HepG2 (cell line): ENCODE data around the gene PDE3A. TPM values are rescaled to one million over a fixed set of nuclear protein-coding genes. Genes with fewer than 3 reads are reported as not detected.
A peak's percentile ranks its signal among the peaks of the same experiment; 100 is the strongest.

ENCODE experiments used
- ATAC-seq: fragments of 200-7000 bp; cut with Tn5 transposase; 3 replicates; pipeline ENCODE4 v1.9.1; 2020; ENCODE audit warnings: mild to moderate bottlenecking, moderate library complexity
- BruUV-seq: library from RNA; stranded (reverse); fragments of 400-500 nt; replicated peaks from 2 replicates; lab custom pipeline; 2021; lab: Mats Ljungman, UMichigan
- CTCF ChIA-PET: fragments of 300-600 bp; formaldehyde crosslinking; extraction: SDS; loops from one replicate; lab custom pipeline; 2021; ENCODE audit warnings: low total read pairs, inconsistent platforms, low intra/inter-chr PET ratio; lab: Yijun Ruan, JAX
- POLR2A ChIA-PET: fragments of 350-600 bp; sonication (Branson Sonifier 250); formaldehyde crosslinking; loops from one replicate; lab custom pipeline; 2020; ENCODE audit warnings: antibody characterized with exemption, inconsistent platforms; lab: Yijun Ruan, JAX
- DNase-seq: peaks from one replicate; pipeline ENCODE4 v3.0.0-alpha.2; 2015; ENCODE audit warnings: low spot score
- FAIRE-seq: peaks from 3 replicates; lab custom pipeline; 2011; peaks lifted over from hg19 to GRCh38; lab: Jason Lieb, UNC
- H2AFZ ChIP-seq: one replicate; pipeline ENCODE4 v1.6.1; 2011; ENCODE audit warnings: low read length, inconsistent platforms
- H3K27ac ChIP-seq: fragments of 300-600 bp; 3 replicates; pipeline ENCODE4 v1.8.0; 2011; ENCODE audit warnings: mixed run types, mild to moderate bottlenecking, mixed read lengths, low read length, inconsistent platforms; ENCODE audit not compliant: insufficient read depth; ENCODE audit errors: extremely low read length
- H3K27me3 ChIP-seq, 2 experiments: fragments of 200-600 bp in 1 of 2; 2 replicates in 1 of 2; 3 replicates in 1 of 2; pipeline versions ENCODE4 v1.6.0 to v1.8.0; 2011; ENCODE audit warnings: low read length in 2 of 2, mild to moderate bottlenecking in 2 of 2, moderate library complexity in 2 of 2, inconsistent platforms in 1 of 2; ENCODE audit not compliant: insufficient read depth in 2 of 2, control insufficient read depth in 1 of 2
- H3K36me3 ChIP-seq, 2 experiments: fragments of 200-600 bp in 1 of 2; replicated peaks in 1 of 2; 2 replicates in 1 of 2; 3 replicates in 1 of 2; pipeline versions ENCODE4 v1.5.1 to v1.8.0; 2011; ENCODE audit warnings: low read length in 2 of 2, inconsistent platforms in 1 of 2; ENCODE audit not compliant: insufficient read depth in 2 of 2, control insufficient read depth in 1 of 2
- H3K4me1 ChIP-seq: 2 replicates; pipeline ENCODE4 v1.5.1; 2012; ENCODE audit warnings: low read length, inconsistent platforms; ENCODE audit not compliant: insufficient read depth
- H3K4me2 ChIP-seq: 2 replicates; pipeline ENCODE4 v1.6.0; 2011; ENCODE audit warnings: low read depth, low read length, inconsistent platforms
- H3K4me3 ChIP-seq, 3 experiments: fragments of 200-600 bp in 1 of 3; sonication (generic), shearing (Covaris generic) in 1 of 3; replicated peaks in 1 of 3; 2 replicates each; pipeline ENCODE4 v1.5.1; 2011 to 2016; ENCODE audit warnings: low read length in 3 of 3, inconsistent platforms in 2 of 3, low read depth in 2 of 3, mild to moderate bottlenecking in 2 of 3, control low read depth in 1 of 3, mixed read lengths in 1 of 3; ENCODE audit not compliant: insufficient read depth in 1 of 3
- H3K79me2 ChIP-seq: one replicate; pipeline ENCODE4 v1.6.1; 2011; ENCODE audit warnings: low read length, inconsistent platforms; ENCODE audit not compliant: insufficient read depth
- H3K9ac ChIP-seq: 2 replicates; pipeline ENCODE4 v1.6.0; 2011; ENCODE audit warnings: mild to moderate bottlenecking, low read depth, low read length, inconsistent platforms; ENCODE audit not compliant: insufficient read depth
- H3K9me3 ChIP-seq: 2 replicates; pipeline ENCODE4 v1.5.1; 2012; ENCODE audit warnings: mild to moderate bottlenecking, low read length
- H4K20me1 ChIP-seq: 2 replicates; pipeline ENCODE4 v1.6.0; 2011; ENCODE audit warnings: inconsistent platforms, mild to moderate bottlenecking, low read length, moderate library complexity; ENCODE audit not compliant: insufficient read depth
- ARHGAP35 ChIP-seq: sonication (generic); formaldehyde crosslinking; IDR thresholded peaks from 2 replicates; pipeline ENCODE4 v1.9.0; 2022; ENCODE audit warnings: mild to moderate bottlenecking, inconsistent platforms, moderate library complexity, missing genetic modification reagents, borderline replicate concordance
- PHF5A ChIP-seq: IDR thresholded peaks from one replicate; pipeline ENCODE4 v1.6.1; 2018; ENCODE audit warnings: low read depth, missing genetic modification reagents; ENCODE audit not compliant: unreplicated experiment
- SMC3 ChIP-seq: IDR thresholded peaks from 2 replicates; pipeline ENCODE4 v1.6.1; 2011; ENCODE audit warnings: low read length, improper control_type of control experiment
- SOX6 ChIP-seq, 2 experiments: fragments of 450-650 bp in 1 of 2; sonication (generic) in 1 of 2; formaldehyde crosslinking in 1 of 2; IDR thresholded peaks; 2 replicates each; pipeline versions ENCODE4 v1.4.0 to v1.6.1; 2017 to 2020; ENCODE audit warnings: antibody characterized with exemption in 1 of 2, mild to moderate bottlenecking in 1 of 2, missing genetic modification reagents in 1 of 2
- SRSF9 ChIP-seq: fragments of 200-400 bp; formaldehyde crosslinking; IDR thresholded peaks from 2 replicates; pipeline ENCODE4 v1.6.1; 2018; ENCODE audit warnings: borderline replicate concordance, mild to moderate bottlenecking, low read depth, low read length; ENCODE audit not compliant: insufficient read depth, poor library complexity, severe bottlenecking
- TGIF2 ChIP-seq: IDR thresholded peaks from 2 replicates; pipeline ENCODE4 v1.6.1; 2016; ENCODE audit warnings: control low read depth, missing compliant biosample characterization
- YY1 ChIP-seq: IDR thresholded peaks from 2 replicates; pipeline ENCODE4 v1.6.1; 2011; ENCODE audit warnings: low read length, low read depth, moderate library complexity, mild to moderate bottlenecking; ENCODE audit not compliant: insufficient read depth, insufficient replicate concordance
- ZNF17 ChIP-seq: sonication (generic); formaldehyde crosslinking; IDR thresholded peaks from 2 replicates; pipeline ENCODE4 v1.5.0; 2020; ENCODE audit warnings: mild to moderate bottlenecking, missing genetic modification reagents
- WGBS: methylation state at CpG from one replicate; pipeline ENCODE4 v1.1.6; 2017; ENCODE audit warnings: low lambda C conversion rate; 5-methylcytosine and 5-hydroxymethylcytosine counted together
- in situ Hi-C: cut with HindIII; loops from 2 replicates; pipeline ENCODE4 v1.10.0; 2017; ENCODE audit warnings: low pct_unique_long_range_greater_than_20kb; ENCODE audit not compliant: extremely low pct_ligation_motif_present
- intact Hi-C: fragments of 100-400 bp; cut with micrococcal nuclease; formaldehyde crosslinking; loops from one replicate; pipeline ENCODE4 v1.10.0; 2022; ENCODE audit not compliant: unreplicated experiment
- polyA plus RNA-seq, 8 experiments: library from polyadenylated mRNA; depleted of rRNA in 3 of 8; stranded (reverse) in 7 of 8; unstranded in 1 of 8; fragments of >200 nt; fragmentation: Illumina TruSeq in 4 of 8; extraction: Trizol in 4 of 8; gene quantifications; 2 replicates each; pipeline versions ENCODE4 v1.2.1 to v1.2.3, GENCODE V29; 2011 to 2016; ENCODE audit warnings: low read depth in 4 of 8, missing spikeins in 1 of 8, mixed read lengths in 1 of 8; ENCODE audit not compliant: insufficient read depth in 1 of 8
- total RNA-seq, 5 experiments: library from RNA; depleted of rRNA; stranded (reverse); fragments of >200 nt; fragmentation: Illumina TruSeq; extraction: Trizol; gene quantifications; 2 replicates each; pipeline ENCODE4 v1.2.3, GENCODE V29; 2016; ENCODE audit warnings: low read depth in 1 of 5
- TF ChIP-seq, protein P1 (sequence below): sonication (generic); formaldehyde crosslinking; IDR thresholded peaks from 2 replicates; pipeline ENCODE4 v1.9.0; 2021; ENCODE audit warnings: mild to moderate bottlenecking, missing genetic modification reagents
- TF ChIP-seq, protein P2 (sequence below): sonication (generic); formaldehyde crosslinking; IDR thresholded peaks from 2 replicates; pipeline ENCODE4 v1.4.0; 2020; ENCODE audit warnings: mild to moderate bottlenecking, missing genetic modification reagents
- TF ChIP-seq, protein P3 (sequence below): sonication (generic); formaldehyde crosslinking; IDR thresholded peaks from 2 replicates; pipeline ENCODE4 v1.5.0; 2020; ENCODE audit warnings: mild to moderate bottlenecking, missing genetic modification reagents

The PDE3A gene
- total and polyA plus RNA-seq, 2 of the 13 experiments (the other 11 are each of a cell fraction or from before 2014, with no cell fraction given) = 0.77 to 1.5 TPM

DNA sequence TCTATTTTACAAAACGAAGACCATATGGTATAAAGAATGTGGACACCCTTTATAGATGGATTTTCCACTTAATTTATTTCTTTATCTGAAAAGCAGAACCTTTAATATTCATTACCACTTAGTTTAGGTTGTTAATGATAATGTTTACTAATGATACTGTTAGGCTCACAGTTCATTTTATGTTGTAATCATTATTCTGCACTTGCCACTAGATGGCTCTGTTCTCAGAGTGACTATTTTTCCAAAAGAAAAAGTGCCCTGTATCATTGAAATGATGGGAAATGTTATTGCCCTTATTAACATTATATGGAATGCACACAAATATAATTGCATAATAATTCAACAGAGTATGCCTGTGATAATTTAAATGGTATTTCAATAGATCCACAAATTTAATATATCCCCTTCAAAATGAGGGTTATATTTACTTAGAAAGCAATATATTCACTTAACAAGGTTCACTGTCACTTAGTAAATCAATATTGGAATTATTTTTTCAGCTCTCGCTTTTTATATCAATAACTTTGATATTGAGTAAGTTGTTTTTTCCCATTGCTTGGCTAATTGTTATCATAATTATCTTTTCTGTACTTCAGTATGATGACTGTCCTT, 95.7 kb downstream of the PDE3A start:
- H3K4me2 ChIP-seq = no peak overlapping the region
- no peaks in the 10 kb centered on the region for H3K9me3 ChIP-seq
- no peaks in the 10 kb centered on the region for H3K4me1 ChIP-seq
- no peak overlapping the region for H2AFZ ChIP-seq
- FAIRE-seq (no peak), DNase-seq (peak; percentile 13), ATAC-seq (no peak)
- intact Hi-C loops = loop anchor here (1.0 to 2.0 kb wide), 4 partner anchors 85 to 706 kb away; no protein-coding TSS in a partner anchor
- no TSS peak for BruUV-seq
- H3K4me3 ChIP-seq = no peak overlapping the region
- H3K36me3 ChIP-seq = no peaks in the 10 kb centered on the region
- ChIA-PET CTCF (interaction anchor here (1.3 to 2.0 kb wide), 2 partner anchors 138 to 334 kb away, joined by 8 to 14 read pairs; no protein-coding TSS in a partner anchor), POLR2A (no interaction called here)
- H4K20me1 ChIP-seq = no peaks in the 10 kb centered on the region
- no peaks in the 10 kb centered on the region for H3K79me2 ChIP-seq
- 1% methylated on average over 2 of the region's 2 CpGs for WGBS
- no peaks in the 10 kb centered on the region for H3K27me3 ChIP-seq
- no peak overlapping the region for H3K9ac ChIP-seq
- in situ Hi-C loops = loop anchor here (25.0 kb wide), 1 partner anchor 348 kb away; the partner anchor contains the start of gene SLCO1B3
- no peak overlapping the region for H3K27ac ChIP-seq
- TF ChIP-seq SMC3 = peak; percentile 51
- TF ChIP-seq ZNF17 (CRISPR knock-in tag) = no peak
- TF ChIP-seq ARHGAP35 = no peak
- no peak for TF ChIP-seq PHF5A (CRISPR knock-in tag)
- no peak for TF ChIP-seq YY1
- no peak for TF ChIP-seq SRSF9
- TF ChIP-seq, protein P1, sequence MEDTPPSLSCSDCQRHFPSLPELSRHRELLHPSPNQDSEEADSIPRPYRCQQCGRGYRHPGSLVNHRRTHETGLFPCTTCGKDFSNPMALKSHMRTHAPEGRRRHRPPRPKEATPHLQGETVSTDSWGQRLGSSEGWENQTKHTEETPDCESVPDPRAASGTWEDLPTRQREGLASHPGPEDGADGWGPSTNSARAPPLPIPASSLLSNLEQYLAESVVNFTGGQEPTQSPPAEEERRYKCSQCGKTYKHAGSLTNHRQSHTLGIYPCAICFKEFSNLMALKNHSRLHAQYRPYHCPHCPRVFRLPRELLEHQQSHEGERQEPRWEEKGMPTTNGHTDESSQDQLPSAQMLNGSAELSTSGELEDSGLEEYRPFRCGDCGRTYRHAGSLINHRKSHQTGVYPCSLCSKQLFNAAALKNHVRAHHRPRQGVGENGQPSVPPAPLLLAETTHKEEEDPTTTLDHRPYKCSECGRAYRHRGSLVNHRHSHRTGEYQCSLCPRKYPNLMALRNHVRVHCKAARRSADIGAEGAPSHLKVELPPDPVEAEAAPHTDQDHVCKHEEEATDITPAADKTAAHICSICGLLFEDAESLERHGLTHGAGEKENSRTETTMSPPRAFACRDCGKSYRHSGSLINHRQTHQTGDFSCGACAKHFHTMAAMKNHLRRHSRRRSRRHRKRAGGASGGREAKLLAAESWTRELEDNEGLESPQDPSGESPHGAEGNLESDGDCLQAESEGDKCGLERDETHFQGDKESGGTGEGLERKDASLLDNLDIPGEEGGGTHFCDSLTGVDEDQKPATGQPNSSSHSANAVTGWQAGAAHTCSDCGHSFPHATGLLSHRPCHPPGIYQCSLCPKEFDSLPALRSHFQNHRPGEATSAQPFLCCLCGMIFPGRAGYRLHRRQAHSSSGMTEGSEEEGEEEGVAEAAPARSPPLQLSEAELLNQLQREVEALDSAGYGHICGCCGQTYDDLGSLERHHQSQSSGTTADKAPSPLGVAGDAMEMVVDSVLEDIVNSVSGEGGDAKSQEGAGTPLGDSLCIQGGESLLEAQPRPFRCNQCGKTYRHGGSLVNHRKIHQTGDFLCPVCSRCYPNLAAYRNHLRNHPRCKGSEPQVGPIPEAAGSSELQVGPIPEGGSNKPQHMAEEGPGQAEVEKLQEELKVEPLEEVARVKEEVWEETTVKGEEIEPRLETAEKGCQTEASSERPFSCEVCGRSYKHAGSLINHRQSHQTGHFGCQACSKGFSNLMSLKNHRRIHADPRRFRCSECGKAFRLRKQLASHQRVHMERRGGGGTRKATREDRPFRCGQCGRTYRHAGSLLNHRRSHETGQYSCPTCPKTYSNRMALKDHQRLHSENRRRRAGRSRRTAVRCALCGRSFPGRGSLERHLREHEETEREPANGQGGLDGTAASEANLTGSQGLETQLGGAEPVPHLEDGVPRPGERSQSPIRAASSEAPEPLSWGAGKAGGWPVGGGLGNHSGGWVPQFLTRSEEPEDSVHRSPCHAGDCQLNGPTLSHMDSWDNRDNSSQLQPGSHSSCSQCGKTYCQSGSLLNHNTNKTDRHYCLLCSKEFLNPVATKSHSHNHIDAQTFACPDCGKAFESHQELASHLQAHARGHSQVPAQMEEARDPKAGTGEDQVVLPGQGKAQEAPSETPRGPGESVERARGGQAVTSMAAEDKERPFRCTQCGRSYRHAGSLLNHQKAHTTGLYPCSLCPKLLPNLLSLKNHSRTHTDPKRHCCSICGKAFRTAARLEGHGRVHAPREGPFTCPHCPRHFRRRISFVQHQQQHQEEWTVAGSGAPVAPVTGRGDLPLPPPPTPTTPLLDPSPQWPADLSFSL (CRISPR knock-in tag) = no peak
- TF ChIP-seq, protein P2, sequence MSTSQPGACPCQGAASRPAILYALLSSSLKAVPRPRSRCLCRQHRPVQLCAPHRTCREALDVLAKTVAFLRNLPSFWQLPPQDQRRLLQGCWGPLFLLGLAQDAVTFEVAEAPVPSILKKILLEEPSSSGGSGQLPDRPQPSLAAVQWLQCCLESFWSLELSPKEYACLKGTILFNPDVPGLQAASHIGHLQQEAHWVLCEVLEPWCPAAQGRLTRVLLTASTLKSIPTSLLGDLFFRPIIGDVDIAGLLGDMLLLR = no peak
- TF ChIP-seq, protein P3, sequence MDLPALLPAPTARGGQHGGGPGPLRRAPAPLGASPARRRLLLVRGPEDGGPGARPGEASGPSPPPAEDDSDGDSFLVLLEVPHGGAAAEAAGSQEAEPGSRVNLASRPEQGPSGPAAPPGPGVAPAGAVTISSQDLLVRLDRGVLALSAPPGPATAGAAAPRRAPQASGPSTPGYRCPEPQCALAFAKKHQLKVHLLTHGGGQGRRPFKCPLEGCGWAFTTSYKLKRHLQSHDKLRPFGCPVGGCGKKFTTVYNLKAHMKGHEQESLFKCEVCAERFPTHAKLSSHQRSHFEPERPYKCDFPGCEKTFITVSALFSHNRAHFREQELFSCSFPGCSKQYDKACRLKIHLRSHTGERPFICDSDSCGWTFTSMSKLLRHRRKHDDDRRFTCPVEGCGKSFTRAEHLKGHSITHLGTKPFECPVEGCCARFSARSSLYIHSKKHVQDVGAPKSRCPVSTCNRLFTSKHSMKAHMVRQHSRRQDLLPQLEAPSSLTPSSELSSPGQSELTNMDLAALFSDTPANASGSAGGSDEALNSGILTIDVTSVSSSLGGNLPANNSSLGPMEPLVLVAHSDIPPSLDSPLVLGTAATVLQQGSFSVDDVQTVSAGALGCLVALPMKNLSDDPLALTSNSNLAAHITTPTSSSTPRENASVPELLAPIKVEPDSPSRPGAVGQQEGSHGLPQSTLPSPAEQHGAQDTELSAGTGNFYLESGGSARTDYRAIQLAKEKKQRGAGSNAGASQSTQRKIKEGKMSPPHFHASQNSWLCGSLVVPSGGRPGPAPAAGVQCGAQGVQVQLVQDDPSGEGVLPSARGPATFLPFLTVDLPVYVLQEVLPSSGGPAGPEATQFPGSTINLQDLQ = no peak
- no peak for TF ChIP-seq SOX6 (IDR thresholded peaks at IDR 0.05)
- TF ChIP-seq SOX6 (CRISPR knock-in tag; IDR thresholded peaks at IDR 0.05) = no peak
- TF ChIP-seq TGIF2 (CRISPR knock-in tag) = no peak
